ENCODE measurements around the gene APOBR. TPM values are rescaled to one million over a fixed set of nuclear protein-coding genes. Genes with fewer than 3 reads are reported as not detected.
A peak's percentile ranks its signal among the peaks of the same experiment; 100 is the strongest.

APOBR gene
- total and polyA plus RNA-seq, 2 of the 13 experiments (the other 11 are each of a cell fraction or from before 2014, with no cell fraction given) = 0.03 TPM; not detected in 1

GRCh38 chr16:28531777-28532744 lies 37.6 kb downstream of the APOBR start (continued):
- TF ChIP-seq HIC2 (CRISPR knock-in tag; IDR thresholded peaks at IDR 0.05; ENCODE audit: low read depth) (no peak), ZNF382 (CRISPR knock-in tag; IDR thresholded peaks at IDR 0.05; ENCODE audit: borderline replicate concordance) (no peak), TP53 (CRISPR knock-in tag; conservative IDR thresholded peaks at IDR 0.05) (no peak), PAXIP1 (CRISPR knock-in tag; conservative IDR thresholded peaks at IDR 0.05) (no peak), ISX (CRISPR knock-in tag; conservative IDR thresholded peaks at IDR 0.05) (no peak), SUZ12 (IDR thresholded peaks at IDR 0.05; ENCODE audit: low read depth, low read length) (no peak), ZNF788 (CRISPR knock-in tag; IDR thresholded peaks at IDR 0.05; ENCODE audit: borderline replicate concordance) (no peak), ZNF558 (CRISPR knock-in tag; IDR thresholded peaks at IDR 0.05; ENCODE audit: borderline replicate concordance) (no peak), TMF1 (CRISPR knock-in tag; IDR thresholded peaks at IDR 0.05; ENCODE audit: low read depth) (no peak), ELF3 (CRISPR knock-in tag; IDR thresholded peaks at IDR 0.05) (0 out of 2 replicates have a peak, but pooled peaks have one; percentile 18), ZNF124 (CRISPR knock-in tag; IDR thresholded peaks at IDR 0.05) (no peak), SRSF9 (IDR thresholded peaks at IDR 0.05; ENCODE audit: borderline replicate concordance, insufficient read depth, low read depth, low read length, poor library complexity, severe bottlenecking) (no peak), HDAC6 (IDR thresholded peaks at IDR 0.05; ENCODE audit: low read depth, low read length) (no peak), FOXP1 (IDR thresholded peaks at IDR 0.05) (no peak), FOXP1 (CRISPR knock-in tag; IDR thresholded peaks at IDR 0.05) (no peak), EEA1 (CRISPR knock-in tag; IDR thresholded peaks at IDR 0.05; ENCODE audit: borderline replicate concordance) (no peak), ZNF770 (CRISPR knock-in tag; IDR thresholded peaks at IDR 0.05) (peak; percentile 90), ZNF709 (CRISPR knock-in tag; IDR thresholded peaks at IDR 0.05) (no peak), MTA1 (CRISPR knock-in tag; IDR thresholded peaks at IDR 0.05; ENCODE audit: borderline replicate concordance) (no peak)

Data from HepG2 (cell line).